CD4-positive, alpha-beta T cell treated with Interleukin-6 for 4 hours (primary cell): ENCODE measurements around the gene CFAP70.

ENCODE experiments used
- DNase-seq: peaks from one replicate; pipeline ENCODE4 v3.0.0-alpha.2; 2020; ENCODE audit warnings: mixed read lengths

CFAP70 gene

GRCh38 chr10:73210395-73211105, 148.1 kb downstream of the CFAP70 start:
- DNase-seq: no peak

- no peak for DNase-seq
Observed at GRCh38 chr10:73209705-73210104, 149.0 kb downstream of the CFAP70 start.

DNA sequence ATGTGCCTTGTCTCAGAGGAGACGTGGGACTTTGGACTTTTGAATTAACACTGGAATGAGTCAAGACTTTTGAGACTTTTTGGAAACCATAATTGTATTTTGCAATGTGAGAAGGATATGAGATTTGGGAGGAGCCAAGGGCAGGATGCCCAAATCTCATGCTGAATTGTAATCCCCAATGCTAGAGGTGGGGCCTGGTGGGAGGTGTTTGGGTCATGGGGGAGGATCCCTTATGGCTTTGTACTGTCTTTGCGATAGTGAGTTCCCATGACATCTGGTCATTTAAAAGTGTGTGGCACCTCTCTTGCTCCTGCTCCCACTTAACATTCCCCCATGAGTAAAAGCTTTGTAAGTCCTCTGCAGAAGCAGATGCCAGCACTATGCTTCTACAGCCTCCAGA, 150.8 kb downstream of the CFAP70 start:
- no peak for DNase-seq

DNA sequence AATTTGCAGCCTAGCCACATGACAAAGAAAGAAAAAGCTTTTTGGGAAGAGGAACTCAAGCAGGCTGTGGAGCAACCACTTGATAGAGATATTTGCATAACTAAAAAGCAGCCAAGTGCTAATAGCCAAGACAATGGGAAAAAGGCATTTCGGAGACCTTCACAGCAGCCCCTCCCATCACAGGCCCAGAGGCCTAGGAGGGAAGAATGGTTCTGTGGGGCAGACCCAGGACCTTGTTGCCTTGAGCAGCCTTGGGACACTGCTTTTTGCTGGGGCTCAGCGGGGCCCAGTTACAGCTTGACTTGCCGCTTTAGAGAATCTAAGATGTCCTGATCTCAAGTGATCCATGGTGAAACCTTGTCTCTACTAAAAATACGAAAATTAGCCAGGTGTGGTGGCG, 152.3 kb downstream of the CFAP70 start:
- DNase-seq: no peak

DNA sequence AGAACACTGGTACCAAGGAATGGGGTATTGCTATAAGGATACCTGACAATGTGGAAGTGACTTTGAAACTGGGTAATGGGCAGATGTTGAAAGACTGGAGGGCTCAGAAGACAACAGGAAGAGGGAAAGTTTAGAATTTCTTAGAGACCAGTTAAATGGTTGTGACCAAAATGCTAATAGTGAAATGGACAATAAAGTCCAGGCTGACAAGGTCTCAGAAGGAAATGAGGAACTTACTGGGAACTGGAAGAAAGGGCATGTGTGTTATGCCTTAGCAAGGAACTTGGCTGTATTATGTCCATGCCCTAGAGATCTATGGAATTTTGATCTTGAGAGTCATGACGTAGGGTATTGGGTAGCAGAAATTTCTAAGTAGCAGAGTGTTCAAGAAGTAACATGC, 152.8 kb downstream of the CFAP70 start:
- DNase-seq: no peak

- DNase-seq: no peak
Observed at GRCh38 chr10:73205081-73205480, 153.6 kb downstream of the CFAP70 start.
